NT2/D1 (cell line): ENCODE measurements around the gene TGFB2.

Experiments
- YY1 ChIP-seq: IDR thresholded peaks from 2 replicates; pipeline ENCODE4 v1.6.1; 2011; ENCODE audit not compliant: insufficient read length, insufficient read depth
- ZNF274 ChIP-seq: IDR thresholded peaks from 2 replicates; pipeline ENCODE4 v1.6.1; 2011; ENCODE audit warnings: mild to moderate bottlenecking, low read depth, low read length

DNA sequence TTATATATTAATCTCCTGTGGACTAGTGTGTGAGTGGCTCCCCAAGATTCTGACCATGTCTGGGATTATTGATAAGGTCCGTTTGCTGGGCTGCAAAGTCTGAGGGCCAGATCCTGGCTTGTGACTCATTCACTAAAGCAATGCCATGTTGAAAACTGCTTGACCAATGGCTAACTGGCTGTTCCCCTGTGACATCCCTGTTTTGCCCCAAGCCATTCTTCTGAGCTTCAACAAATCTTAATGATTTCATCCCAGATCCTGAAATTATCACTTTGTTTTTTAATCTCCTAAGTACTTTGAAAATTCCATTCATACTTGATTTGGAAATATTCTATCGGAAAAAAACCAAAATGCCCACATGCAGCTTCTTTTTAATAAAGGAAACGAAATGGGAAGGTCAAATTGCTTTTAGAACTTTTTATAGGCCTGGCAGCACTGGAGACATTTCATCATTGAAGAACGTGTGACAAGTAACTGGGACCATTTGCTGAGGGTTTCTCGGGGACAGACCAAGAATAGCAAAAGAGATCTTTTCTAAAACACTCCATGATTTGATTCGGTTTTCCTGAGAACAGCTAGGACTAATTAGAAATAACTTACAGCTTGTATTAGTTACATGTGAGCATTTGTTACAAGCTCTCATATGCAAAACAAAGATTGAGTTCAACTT is 121.3 kb downstream of the TGFB2 start:
- TF ChIP-seq YY1, result no peak
- no peak for TF ChIP-seq ZNF274
